GM12878 (cell line): ENCODE measurements around the gene CTDNEP1. TPM values are rescaled to one million over a fixed set of nuclear protein-coding genes. Genes with fewer than 3 reads are reported as not detected.

Source experiments
- ATAC-seq: fragments of 200-7000 bp; cut with Tn5 transposase; 3 replicates; pipeline ENCODE4 v1.9.1; 2020; ENCODE audit warnings: mild to moderate bottlenecking, moderate library complexity
- BruUV-seq: library from RNA; stranded (reverse); fragments of 400-500 nt; replicated peaks from 2 replicates; lab custom pipeline; 2021; lab: Mats Ljungman, UMichigan
- CTCF ChIA-PET: fragments of 300-600 bp; sonication (Branson Sonifier 250); formaldehyde crosslinking; extraction: SDS; loops from one replicate; lab custom pipeline; 2021; ENCODE audit warnings: inconsistent platforms; lab: Yijun Ruan, JAX
- POLR2A ChIA-PET: fragments of 350-600 bp; formaldehyde crosslinking; extraction: SDS; loops from one replicate; lab custom pipeline; 2021; ENCODE audit warnings: inconsistent platforms; lab: Charles Lee
- RAD21 ChIA-PET: fragments of 300-600 bp; sonication (Branson Sonifier 250); formaldehyde crosslinking; loops from one replicate; lab custom pipeline; 2023; ENCODE audit warnings: antibody characterized with exemption; ENCODE audit not compliant: unreplicated experiment; lab: Charles Lee
- SMC1A ChIA-PET: fragments of 300-600 bp; sonication (Branson Sonifier 250); formaldehyde crosslinking; loops from one replicate; lab custom pipeline; 2023; ENCODE audit not compliant: unreplicated experiment, uncharacterized antibody; lab: Charles Lee
- DNase-seq: peaks from one replicate; pipeline ENCODE4 v3.0.0-alpha.2; 2011; ENCODE audit warnings: low read depth, low spot score
- FAIRE-seq: peaks from 3 replicates; lab custom pipeline; 2011; peaks lifted over from hg19 to GRCh38; lab: Jason Lieb, UNC
- H2AFZ ChIP-seq: 2 replicates; pipeline ENCODE4 v1.6.0; 2011; ENCODE audit warnings: low read depth, low read length, control low read depth; ENCODE audit not compliant: control insufficient read depth
- H3K27ac ChIP-seq: 2 replicates; pipeline ENCODE4 v1.5.1; 2011; ENCODE audit warnings: control low read depth; ENCODE audit not compliant: control insufficient read depth, insufficient read depth
- H3K27me3 ChIP-seq, 2 experiments: replicated peaks in 1 of 2; 2 replicates each; pipeline versions ENCODE4 v1.6.0 to v1.6.1; 2011; ENCODE audit warnings: low read length in 1 of 2; ENCODE audit not compliant: control insufficient read depth in 2 of 2, insufficient read depth in 2 of 2
- H3K36me3 ChIP-seq, 2 experiments: 2 replicates each; pipeline ENCODE4 v1.5.1; 2011; ENCODE audit warnings: low read length in 1 of 2; ENCODE audit not compliant: control insufficient read depth in 2 of 2, insufficient read depth in 2 of 2
- H3K4me1 ChIP-seq: 2 replicates; pipeline ENCODE4 v1.6.1; 2011; ENCODE audit warnings: mild to moderate bottlenecking, low read length, moderate library complexity, mixed read lengths; ENCODE audit not compliant: control insufficient read depth, insufficient read depth
- H3K4me2 ChIP-seq: 2 replicates; pipeline ENCODE4 v1.6.0; 2011; ENCODE audit warnings: control low read depth; ENCODE audit not compliant: control insufficient read depth, insufficient read depth
- H3K4me3 ChIP-seq: fragments of 200-600 bp; sonication (generic); 2 replicates; pipeline ENCODE4 v1.5.1; 2016
- H3K79me2 ChIP-seq: 2 replicates; pipeline ENCODE4 v1.6.0; 2011; ENCODE audit warnings: low read length; ENCODE audit not compliant: control insufficient read depth, insufficient read depth
- H3K9ac ChIP-seq: 2 replicates; pipeline ENCODE4 v1.8.0; 2011; ENCODE audit warnings: low read length, control low read depth, mixed read lengths; ENCODE audit not compliant: control insufficient read depth, insufficient read depth
- H3K9me3 ChIP-seq: replicated peaks from 3 replicates; pipeline ENCODE4 v1.5.1; 2011; ENCODE audit warnings: mild to moderate bottlenecking, low read length; ENCODE audit not compliant: control insufficient read depth, insufficient read depth
- H4K20me1 ChIP-seq: 2 replicates; pipeline ENCODE4 v1.6.0; 2011; ENCODE audit not compliant: control insufficient read depth, insufficient read depth
- CHD2 ChIP-seq: IDR thresholded peaks from 2 replicates; pipeline ENCODE4 v1.6.1; 2011; ENCODE audit warnings: low read depth, low read length, improper control_type of control experiment, borderline replicate concordance
- CREB1 ChIP-seq: IDR thresholded peaks from 2 replicates; pipeline ENCODE4 v1.6.1; 2012; ENCODE audit warnings: low read depth, mild to moderate bottlenecking, inconsistent platforms
- EZH2 ChIP-seq: IDR thresholded peaks from 2 replicates; pipeline ENCODE4 v1.6.1; 2012; ENCODE audit warnings: low read depth, mild to moderate bottlenecking, control low read depth, inconsistent platforms, low read length, borderline replicate concordance; ENCODE audit not compliant: control insufficient read depth
- IKZF1 ChIP-seq: fragments of 450-650 bp; conservative IDR thresholded peaks from 2 replicates; pipeline ENCODE4 v1.6.1; 2017; ENCODE audit warnings: antibody characterized with exemption, mild to moderate bottlenecking
- NBN ChIP-seq: fragments of 450-650 bp; IDR thresholded peaks from 2 replicates; pipeline ENCODE4 v1.6.1; 2016
- NFIC ChIP-seq: IDR thresholded peaks from 2 replicates; pipeline ENCODE4 v1.6.1; 2012; ENCODE audit warnings: low read depth, mild to moderate bottlenecking, inconsistent platforms, low read length, moderate library complexity
- NFYB ChIP-seq: IDR thresholded peaks from 2 replicates; pipeline ENCODE4 v1.6.1; 2011; ENCODE audit warnings: low read depth, mild to moderate bottlenecking, low read length, improper control_type of control experiment, moderate library complexity; ENCODE audit not compliant: insufficient read depth
- NR2C1 ChIP-seq: fragments of 450-650 bp; IDR thresholded peaks from 2 replicates; pipeline ENCODE4 v1.6.1; 2017; ENCODE audit warnings: antibody characterized with exemption, mild to moderate bottlenecking, moderate library complexity
- PML ChIP-seq: IDR thresholded peaks from 2 replicates; pipeline ENCODE4 v1.6.1; 2012; ENCODE audit warnings: low read length, inconsistent platforms
- RCOR1 ChIP-seq: conservative IDR thresholded peaks from 2 replicates; pipeline ENCODE4 v1.6.1; 2012; ENCODE audit warnings: low read depth, low read length, improper control_type of control experiment
- SMAD5 ChIP-seq: IDR thresholded peaks from 2 replicates; pipeline ENCODE4 v1.6.1; 2016; ENCODE audit warnings: antibody characterized with exemption, low read depth
- STAT3 ChIP-seq: IDR thresholded peaks from 2 replicates; pipeline ENCODE4 v1.6.1; 2011; ENCODE audit warnings: low read depth, low read length, improper control_type of control experiment
- WGBS: methylation state at CpG from one replicate; pipeline ENCODE4 v1.1.6; 2016; ENCODE audit warnings: low lambda C conversion rate; ENCODE audit not compliant: insufficient replicate concordance, insufficient coverage; ENCODE audit errors: missing lambda C conversion rate; 5-methylcytosine and 5-hydroxymethylcytosine counted together
- in situ Hi-C: fragments of 300-500 bp; cut with MboI; formaldehyde crosslinking; loops from 9 replicates; pipeline ENCODE4 v1.14.3; 2018; ENCODE audit warnings: mixed read lengths
- intact Hi-C: fragments of 100-400 bp; cut with micrococcal nuclease; formaldehyde crosslinking; loops from one replicate; pipeline ENCODE4 v1.14.2; 2022; ENCODE audit not compliant: unreplicated experiment
- polyA plus RNA-seq, 11 experiments: library from polyadenylated mRNA; depleted of rRNA in 4 of 11; unstranded in 6 of 11; stranded (reverse) in 5 of 11; fragments of >200 nt; fragmentation: Nextera tagmentation in 4 of 11; fragmentation: Illumina TruSeq in 1 of 11; extraction: Ambion mirVana in 4 of 11; extraction: Trizol in 1 of 11; gene quantifications; 1 replicate in 1 of 11; 2 replicates in 10 of 11; pipeline versions ENCODE4 v1.2.1 to v1.2.3, GENCODE V29; 2011 to 2016; ENCODE audit warnings: inconsistent platforms in 2 of 11, missing spikeins in 2 of 11, low read depth in 1 of 11
- total RNA-seq, 4 experiments: library from RNA; depleted of rRNA in 3 of 4; stranded (reverse); fragments of >200 nt in 3 of 4; fragmentation: Illumina TruSeq in 1 of 4; extraction: Trizol in 1 of 4; gene quantifications; 2 replicates each; pipeline versions ENCODE4 v1.2.1 to v1.2.3, GENCODE V29; 2013 to 2021

Gene CTDNEP1
- total and polyA plus RNA-seq, 10 of the 15 experiments (the other 5 are each of a cell fraction or from before 2014, with no cell fraction given), result 23.7 to 176 (median 30.3) TPM

DNA sequence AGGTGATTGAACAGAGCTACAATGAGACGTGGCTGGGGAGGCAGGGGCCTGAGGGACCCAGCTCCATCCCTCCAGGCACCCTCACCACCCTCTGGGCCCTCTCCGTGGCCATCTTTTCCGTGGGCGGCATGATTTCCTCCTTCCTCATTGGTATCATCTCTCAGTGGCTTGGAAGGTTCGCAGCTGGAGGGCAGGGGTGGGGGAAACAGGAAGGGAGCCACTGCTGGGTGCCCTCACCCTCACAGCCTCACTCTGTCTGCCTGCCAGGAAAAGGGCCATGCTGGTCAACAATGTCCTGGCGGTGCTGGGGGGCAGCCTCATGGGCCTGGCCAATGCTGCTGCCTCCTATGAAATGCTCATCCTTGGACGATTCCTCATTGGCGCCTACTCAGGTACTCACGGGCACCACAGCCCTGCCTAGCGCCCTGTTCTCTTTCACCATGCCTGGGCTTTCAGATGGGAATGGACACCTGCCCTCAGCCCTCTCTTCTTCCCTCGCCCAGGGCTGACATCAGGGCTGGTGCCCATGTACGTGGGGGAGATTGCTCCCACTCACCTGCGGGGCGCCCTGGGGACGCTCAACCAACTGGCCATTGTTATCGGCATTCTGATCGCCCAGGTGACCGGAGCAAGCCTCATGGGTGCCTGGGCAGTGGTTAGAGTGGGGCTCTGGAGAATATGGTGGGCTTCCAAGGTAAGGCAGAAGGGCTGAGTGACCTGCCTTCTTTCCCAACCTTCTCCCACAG lies 32.1 kb upstream of the CTDNEP1 start:
- no peak for ATAC-seq
- Histone ChIP-seq H3K27me3 (peaks cover 0 to 1% of the 10 kb centered on the region in 2 experiments; a peak in 2 of 4 replicates), H2AFZ (no peak overlapping the region), H3K79me2 (no peaks in the 10 kb centered on the region), H3K9me3 (no peaks in the 10 kb centered on the region), H3K4me3 (no peak overlapping the region), H4K20me1 (no peaks in the 10 kb centered on the region; the same call in none of the 2 replicates), H3K4me2 (no peak overlapping the region), H3K27ac (no peak overlapping the region), H3K36me3 (no peaks in the 10 kb centered on the region), H3K9ac (no peak overlapping the region), H3K4me1 (peaks cover 8% of the 10 kb centered on the region)
- 47% methylated on average over 18 of the region's 18 CpGs for whole genome bisulfite sequencing
- RAD21 ChIA-PET, result no interaction called here
- in situ Hi-C loops, result no loop called here
- SMC1A ChIA-PET, result interaction anchor here (1.7 kb wide), 1 partner anchor 13 kb away, joined by 10 read pairs; no protein-coding TSS in a partner anchor
- CTCF ChIA-PET, result interaction anchor here (0.9 to 10.3 kb wide), 3 partner anchors 14 to 238 kb away, joined by 3 to 102 read pairs (median 6); no protein-coding TSS in a partner anchor
- intact Hi-C loops, result no loop called here
- BruUV-seq, result no TSS peak
- DNase-seq, result no peak
- no peak for FAIRE-seq
- TF ChIP-seq NFYB, result no peak
- no peak for TF ChIP-seq CREB1
- TF ChIP-seq CHD2, result no peak
- no peak for TF ChIP-seq NFIC
- no peak for TF ChIP-seq STAT3
- no peak for TF ChIP-seq IKZF1
- TF ChIP-seq NBN, result no peak
- no peak for TF ChIP-seq SMAD5
- no peak for TF ChIP-seq EZH2
- TF ChIP-seq NR2C1, result no peak
- TF ChIP-seq PML, result no peak
- no peak for TF ChIP-seq RCOR1
- POLR2A ChIA-PET, result interaction anchor here (1.0 kb wide), 1 partner anchor 63 kb away, joined by 3 read pairs; no protein-coding TSS in a partner anchor
